ENCODE measurements around the gene HDC. TPM values are rescaled to one million over a fixed set of nuclear protein-coding genes. Genes with fewer than 3 reads are reported as not detected.
A peak's percentile ranks its signal among the peaks of the same experiment; 100 is the strongest.

Gene HDC
- total RNA-seq, 1 donor from 2014 or later, result 0.14 TPM

DNA sequence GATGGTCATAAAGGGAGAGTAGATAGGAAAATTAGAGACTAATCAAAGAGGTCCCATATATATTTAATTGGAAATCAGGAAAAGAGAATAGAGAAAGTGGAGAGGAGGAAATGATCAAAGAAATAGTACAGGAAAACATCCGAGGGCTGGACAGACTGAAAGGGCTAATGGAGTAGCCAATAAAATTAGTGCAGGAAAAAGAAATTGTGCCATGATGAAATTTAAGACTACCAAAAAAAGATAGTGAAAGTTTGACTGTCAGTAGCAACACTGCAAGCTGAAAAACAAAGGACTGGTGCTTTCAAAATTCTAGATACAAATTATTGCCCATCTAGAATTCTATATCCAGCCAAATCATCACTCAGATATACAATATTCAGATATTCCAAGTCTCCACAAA, 47.2 kb downstream of the HDC start:
- H3K27ac Mint-ChIP-seq, result no peak overlapping the region
- no peak for TF ChIP-seq CTCF (conservative IDR thresholded peaks at IDR 0.05)
- DNase-seq (ENCODE audit: extremely low spot score, unreplicated experiment), result no peak
- H3K4me1 Mint-ChIP-seq (ENCODE audit: unreplicated experiment), result peaks cover 8% of the 10 kb centered on the region
- H3K4me3 Mint-ChIP-seq, result no peak overlapping the region
- H3K27me3 Mint-ChIP-seq, result no peaks in the 10 kb centered on the region
- no peaks in the 10 kb centered on the region for H3K36me3 Mint-ChIP-seq
- H3K9me3 Mint-ChIP-seq, result peaks cover 6% of the 10 kb centered on the region

GRCh38 chr15:50210462-50211157, 54.9 kb downstream of the HDC start:
- Mint-ChIP-seq H3K4me1 (ENCODE audit: unreplicated experiment) (no peaks in the 10 kb centered on the region), H3K4me3 (no peak overlapping the region), H3K27ac (peak overlapping the region; percentile 16), H3K9me3 (peaks cover 20% of the 10 kb centered on the region), H3K36me3 (peaks cover 11% of the 10 kb centered on the region), H3K27me3 (no peaks in the 10 kb centered on the region)
- no peak for TF ChIP-seq CTCF (conservative IDR thresholded peaks at IDR 0.05)
- no peak for DNase-seq (ENCODE audit: extremely low spot score, unreplicated experiment)

GRCh38 chr15:50209809-50210208, 55.7 kb downstream of the HDC start:
- peaks cover 11% of the 10 kb centered on the region for H3K36me3 Mint-ChIP-seq
- peak overlapping the region; percentile 16 for H3K27ac Mint-ChIP-seq
- DNase-seq (ENCODE audit: extremely low spot score, unreplicated experiment), result no peak
- H3K4me3 Mint-ChIP-seq, result peak overlapping the region; percentile 18
- no peak for TF ChIP-seq CTCF (conservative IDR thresholded peaks at IDR 0.05)
- H3K4me1 Mint-ChIP-seq (ENCODE audit: unreplicated experiment), result no peaks in the 10 kb centered on the region
- peaks cover 14% of the 10 kb centered on the region for H3K9me3 Mint-ChIP-seq
- H3K27me3 Mint-ChIP-seq, result no peaks in the 10 kb centered on the region

GRCh38 chr15:50206020-50206419, 59.5 kb downstream of the HDC start:
- Mint-ChIP-seq H3K4me3 (no peak overlapping the region), H3K27ac (no peak overlapping the region)

DNA sequence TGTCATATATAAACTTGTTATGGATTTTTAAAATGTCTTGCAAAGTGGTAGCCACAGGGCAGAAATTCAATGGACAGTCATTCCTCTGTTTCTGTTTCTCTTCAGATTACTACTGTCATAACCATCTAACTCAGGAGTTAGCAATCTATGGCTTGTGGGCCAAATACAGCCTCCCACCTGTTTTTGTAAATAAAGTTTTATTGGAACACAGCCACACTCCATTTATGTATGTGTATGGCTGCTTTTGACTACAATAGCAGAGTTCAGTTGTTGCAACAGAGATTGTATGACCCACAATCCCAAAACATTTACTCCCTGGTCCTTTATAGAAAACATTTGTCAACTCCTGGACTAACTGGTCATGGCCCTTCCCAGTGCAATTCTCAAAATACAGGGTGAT, 63.5 kb downstream of the HDC start:
- Mint-ChIP-seq H3K4me3 (no peak overlapping the region), H3K4me1 (ENCODE audit: unreplicated experiment) (no peaks in the 10 kb centered on the region), H3K36me3 (no peaks in the 10 kb centered on the region), H3K27me3 (no peaks in the 10 kb centered on the region), H3K9me3 (no peaks in the 10 kb centered on the region), H3K27ac (no peak overlapping the region)
- DNase-seq (ENCODE audit: extremely low spot score, unreplicated experiment), result no peak
- no peak for TF ChIP-seq CTCF (conservative IDR thresholded peaks at IDR 0.05)

More at GRCh38 chr15:50206020-50206419, 59.5 kb downstream of the HDC start:
- Mint-ChIP-seq H3K4me1 (ENCODE audit: unreplicated experiment) (no peaks in the 10 kb centered on the region), H3K27me3 (no peaks in the 10 kb centered on the region), H3K36me3 (peaks cover 4% of the 10 kb centered on the region), H3K9me3 (peaks cover 5% of the 10 kb centered on the region)
- TF ChIP-seq CTCF (conservative IDR thresholded peaks at IDR 0.05), result no peak
- DNase-seq (ENCODE audit: extremely low spot score, unreplicated experiment), result no peak

Measured in type B pancreatic cell (in vitro differentiated cells).